RWPE1 (cell line): ENCODE data around the gene EEF1AKMT2.
"Not testable (repeated sequence)": the region's sequence is repeated elsewhere in the genome, so short reads cannot be mapped to it uniquely, and the experiment has no call there.

ENCODE experiments used
- CTCF ChIA-PET: fragments of 350-600 bp; sonication (Branson Sonifier 250); formaldehyde crosslinking; extraction: SDS; loops from one replicate; lab custom pipeline; 2021; lab: Yijun Ruan, JAX
- POLR2A ChIA-PET: fragments of 400-600 bp; formaldehyde crosslinking; extraction: SDS; loops from one replicate; lab custom pipeline; 2020; ENCODE audit warnings: antibody characterized with exemption; ENCODE audit not compliant: low non-redundant PET; lab: Yijun Ruan, JAX
- DNase-seq: peaks from one replicate; pipeline ENCODE4 v3.0.0; 2012; ENCODE audit warnings: low spot score
- H3K27ac ChIP-seq: fragments of 450-650 bp; 2 replicates; pipeline ENCODE4 v1.5.1; 2017
- CTCF ChIP-seq: fragments of 450-650 bp; conservative IDR thresholded peaks from 2 replicates; pipeline ENCODE4 v1.5.1; 2017; ENCODE audit warnings: low read depth, mild to moderate bottlenecking

The EEF1AKMT2 gene

GRCh38 chr10:124799211-124799610, 7.5 kb upstream of the EEF1AKMT2 start:
- POLR2A ChIA-PET: interaction anchor here (0.5 kb wide), 1 partner anchor 13 kb away, joined by 3 read pairs; no protein-coding TSS in a partner anchor
- H3K27ac ChIP-seq: no peak overlapping the region
- no peak for DNase-seq
- no peak for TF ChIP-seq CTCF
- CTCF ChIA-PET: no interaction called here

GRCh38 chr10:124798781-124799180, 7.1 kb upstream of the EEF1AKMT2 start:
- CTCF ChIA-PET: no interaction called here
- POLR2A ChIA-PET: interaction anchor here (0.5 kb wide), 1 partner anchor 12 kb away, joined by 3 read pairs; no protein-coding TSS in a partner anchor
- DNase-seq: no peak
- TF ChIP-seq CTCF: no peak
- no peak overlapping the region for H3K27ac ChIP-seq

GRCh38 chr10:124798364-124798763, 6.7 kb upstream of the EEF1AKMT2 start:
- H3K27ac ChIP-seq: no peak overlapping the region
- no peak for TF ChIP-seq CTCF
- ChIA-PET CTCF (no interaction called here), POLR2A (no interaction called here)
- no peak for DNase-seq

GRCh38 chr10:124792998-124793352, 1.3 kb upstream of the EEF1AKMT2 start:
- H3K27ac ChIP-seq: peak overlapping the region; percentile 87
- no peak for DNase-seq
- ChIA-PET CTCF (interaction anchor here (0.6 kb wide), 2 partner anchors 261 to 361 kb away, joined by 4 read pairs; no protein-coding TSS in a partner anchor), POLR2A (no interaction called here)
- TF ChIP-seq CTCF: no peak

- CTCF ChIA-PET: not testable (repeated sequence)
Observed at GRCh38 chr10:124782900-124783299, 8.8 kb downstream of the EEF1AKMT2 start.

GRCh38 chr10:124768791-124769190, 22.9 kb downstream of the EEF1AKMT2 start:
- no peak overlapping the region for H3K27ac ChIP-seq
- ChIA-PET CTCF (no interaction called here), POLR2A (no interaction called here)
- no peak for TF ChIP-seq CTCF
- DNase-seq: no peak

More at GRCh38 chr10:124782900-124783299, 8.8 kb downstream of the EEF1AKMT2 start:
- POLR2A ChIA-PET: interaction anchor here (0.7 kb wide), 1 partner anchor 36 kb away, joined by 3 read pairs; no protein-coding TSS in a partner anchor
- H3K27ac ChIP-seq, DNase-seq: not testable (repeated sequence)

GRCh38 chr10:124765256-124765655, 26.4 kb downstream of the EEF1AKMT2 start:
- CTCF ChIA-PET: interaction anchor here (0.5 to 1.1 kb wide), 2 partner anchors 9 to 25 kb away, joined by 3 read pairs; no protein-coding TSS in a partner anchor
- DNase-seq: no peak
- H3K27ac ChIP-seq: no peak overlapping the region
- no peak for TF ChIP-seq CTCF
- POLR2A ChIA-PET: no interaction called here
